ENCODE results near the gene MYG1.

DNA sequence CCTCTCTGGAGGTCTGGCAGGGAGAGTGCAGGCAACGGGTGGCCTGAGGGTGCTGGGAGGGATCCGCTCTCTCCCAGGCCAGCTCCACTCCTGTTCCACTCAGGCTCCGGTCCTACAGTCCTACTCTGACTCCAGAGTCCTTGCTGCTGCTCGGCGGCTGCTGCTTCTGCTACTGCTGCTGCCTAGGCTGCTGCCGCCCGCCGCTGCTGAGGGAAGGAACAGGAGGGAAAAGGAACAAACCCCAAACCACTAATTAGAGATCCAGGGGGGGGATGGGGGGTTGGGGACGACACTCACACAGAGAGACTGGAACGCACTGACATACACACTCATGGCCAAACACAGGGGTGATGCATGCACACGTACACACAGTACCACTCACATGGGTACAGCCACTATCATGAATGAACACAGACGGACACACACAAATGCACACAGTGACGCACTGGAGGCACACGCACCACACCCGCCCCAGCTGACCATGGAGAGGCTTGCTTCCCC is 36.7 kb downstream of the MYG1 start, which contains the start of gene SP7:
- TF ChIP-seq, protein P1, sequence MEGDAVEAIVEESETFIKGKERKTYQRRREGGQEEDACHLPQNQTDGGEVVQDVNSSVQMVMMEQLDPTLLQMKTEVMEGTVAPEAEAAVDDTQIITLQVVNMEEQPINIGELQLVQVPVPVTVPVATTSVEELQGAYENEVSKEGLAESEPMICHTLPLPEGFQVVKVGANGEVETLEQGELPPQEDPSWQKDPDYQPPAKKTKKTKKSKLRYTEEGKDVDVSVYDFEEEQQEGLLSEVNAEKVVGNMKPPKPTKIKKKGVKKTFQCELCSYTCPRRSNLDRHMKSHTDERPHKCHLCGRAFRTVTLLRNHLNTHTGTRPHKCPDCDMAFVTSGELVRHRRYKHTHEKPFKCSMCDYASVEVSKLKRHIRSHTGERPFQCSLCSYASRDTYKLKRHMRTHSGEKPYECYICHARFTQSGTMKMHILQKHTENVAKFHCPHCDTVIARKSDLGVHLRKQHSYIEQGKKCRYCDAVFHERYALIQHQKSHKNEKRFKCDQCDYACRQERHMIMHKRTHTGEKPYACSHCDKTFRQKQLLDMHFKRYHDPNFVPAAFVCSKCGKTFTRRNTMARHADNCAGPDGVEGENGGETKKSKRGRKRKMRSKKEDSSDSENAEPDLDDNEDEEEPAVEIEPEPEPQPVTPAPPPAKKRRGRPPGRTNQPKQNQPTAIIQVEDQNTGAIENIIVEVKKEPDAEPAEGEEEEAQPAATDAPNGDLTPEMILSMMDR (IDR thresholded peaks at IDR 0.05; ENCODE audit: low read length), result no peak
- TF ChIP-seq EZH2 (optimal IDR thresholded peaks at IDR 0.05; ENCODE audit: low read depth, low read length) (no peak), EZH2phosphoT487 (IDR thresholded peaks at IDR 0.05; ENCODE audit: low read length) (no peak)
